ENCODE results near the gene LGALS9B.
"Not testable (repeated sequence)": the region's sequence is repeated elsewhere in the genome, so short reads cannot be mapped to it uniquely, and the experiment has no call there.

GRCh38 chr17:20505333-20505732 lies 38.0 kb upstream of the LGALS9B start:
- TF ChIP-seq CTCF (IDR thresholded peaks at IDR 0.05; ENCODE audit: low read depth, low read length); POLR2A (IDR thresholded peaks at IDR 0.05; ENCODE audit: extremely low read depth, insufficient read length): not testable (repeated sequence)

Data from NB4 (cell line).